ENCODE results near the gene SLC38A7.
A peak's percentile ranks its signal among the peaks of the same experiment; 100 is the strongest.

The SLC38A7 gene

DNA sequence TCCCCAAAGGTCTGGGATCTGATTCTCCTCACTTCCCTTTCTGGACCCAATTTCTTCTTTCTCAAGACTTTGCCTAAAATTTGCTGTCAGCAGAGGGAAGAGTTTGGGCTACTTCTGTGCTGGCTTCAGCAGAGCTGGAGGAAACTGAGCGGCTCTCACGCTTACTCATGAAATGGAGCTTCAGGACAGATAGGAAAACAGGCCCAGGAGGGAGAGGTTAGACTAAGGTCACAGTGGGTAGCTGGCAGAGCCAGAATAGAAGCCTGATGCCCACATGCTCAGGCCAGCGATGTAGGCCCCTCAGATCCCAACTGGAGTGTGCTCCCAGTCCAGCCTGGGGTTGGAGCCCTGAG, 593 bp downstream of the SLC38A7 start:
- H3K4me2 ChIP-seq (ENCODE audit: low read length), result peak overlapping the region; percentile 75
- H3K4me1 ChIP-seq (ENCODE audit: control insufficient read depth, low read length), result peaks cover 10% of the 10 kb centered on the region
- no peaks in the 10 kb centered on the region for H3K79me2 ChIP-seq (ENCODE audit: control insufficient read depth, low read length)
- H3K27ac ChIP-seq (ENCODE audit: low read depth, low read length), result no peak overlapping the region
- no peaks in the 10 kb centered on the region for H3F3A ChIP-seq (ENCODE audit: control insufficient read depth, insufficient read depth)
- H4K20me1 ChIP-seq (ENCODE audit: control insufficient read depth, insufficient read depth, low read depth, low read length), result no peaks in the 10 kb centered on the region
- no peaks in the 10 kb centered on the region for H3K27me3 ChIP-seq (ENCODE audit: control insufficient read depth, low read length)
- no peaks in the 10 kb centered on the region for H3K9me2 ChIP-seq (replicated peaks; ENCODE audit: control insufficient read depth, low read length)
- peak overlapping the region; percentile 81 for H3K4me3 ChIP-seq (ENCODE audit: low read length)
- H3K36me3 ChIP-seq (ENCODE audit: control insufficient read depth, low read length), result no peaks in the 10 kb centered on the region
- no peaks in the 10 kb centered on the region for H3K9me3 ChIP-seq (ENCODE audit: control insufficient read depth, insufficient read depth, low read length)
- TF ChIP-seq EZH2phosphoT487 (IDR thresholded peaks at IDR 0.05; ENCODE audit: borderline replicate concordance, low read length), result no peak
- TF ChIP-seq, protein P1, sequence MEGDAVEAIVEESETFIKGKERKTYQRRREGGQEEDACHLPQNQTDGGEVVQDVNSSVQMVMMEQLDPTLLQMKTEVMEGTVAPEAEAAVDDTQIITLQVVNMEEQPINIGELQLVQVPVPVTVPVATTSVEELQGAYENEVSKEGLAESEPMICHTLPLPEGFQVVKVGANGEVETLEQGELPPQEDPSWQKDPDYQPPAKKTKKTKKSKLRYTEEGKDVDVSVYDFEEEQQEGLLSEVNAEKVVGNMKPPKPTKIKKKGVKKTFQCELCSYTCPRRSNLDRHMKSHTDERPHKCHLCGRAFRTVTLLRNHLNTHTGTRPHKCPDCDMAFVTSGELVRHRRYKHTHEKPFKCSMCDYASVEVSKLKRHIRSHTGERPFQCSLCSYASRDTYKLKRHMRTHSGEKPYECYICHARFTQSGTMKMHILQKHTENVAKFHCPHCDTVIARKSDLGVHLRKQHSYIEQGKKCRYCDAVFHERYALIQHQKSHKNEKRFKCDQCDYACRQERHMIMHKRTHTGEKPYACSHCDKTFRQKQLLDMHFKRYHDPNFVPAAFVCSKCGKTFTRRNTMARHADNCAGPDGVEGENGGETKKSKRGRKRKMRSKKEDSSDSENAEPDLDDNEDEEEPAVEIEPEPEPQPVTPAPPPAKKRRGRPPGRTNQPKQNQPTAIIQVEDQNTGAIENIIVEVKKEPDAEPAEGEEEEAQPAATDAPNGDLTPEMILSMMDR (IDR thresholded peaks at IDR 0.05; ENCODE audit: low read depth, low read length, poor library complexity, severe bottlenecking), result no peak

- H3K79me2 ChIP-seq (ENCODE audit: control insufficient read depth, low read length), result no peaks in the 10 kb centered on the region
- H3K9me2 ChIP-seq (replicated peaks; ENCODE audit: control insufficient read depth, low read length), result no peaks in the 10 kb centered on the region
- no peak for TF ChIP-seq EZH2phosphoT487 (IDR thresholded peaks at IDR 0.05; ENCODE audit: borderline replicate concordance, low read length)
- TF ChIP-seq, protein P1 (IDR thresholded peaks at IDR 0.05; ENCODE audit: low read depth, low read length, poor library complexity, severe bottlenecking), result no peak
- H3K9me3 ChIP-seq (ENCODE audit: control insufficient read depth, insufficient read depth, low read length), result no peaks in the 10 kb centered on the region
- peaks cover 8% of the 10 kb centered on the region for H3K4me1 ChIP-seq (ENCODE audit: control insufficient read depth, low read length)
- H4K20me1 ChIP-seq (ENCODE audit: control insufficient read depth, insufficient read depth, low read depth, low read length), result no peaks in the 10 kb centered on the region
- no peaks in the 10 kb centered on the region for H3F3A ChIP-seq (ENCODE audit: control insufficient read depth, insufficient read depth)
- H3K4me2 ChIP-seq (ENCODE audit: low read length), result no peak overlapping the region
- H3K27ac ChIP-seq (ENCODE audit: low read depth, low read length), result no peak overlapping the region
- no peaks in the 10 kb centered on the region for H3K27me3 ChIP-seq (ENCODE audit: control insufficient read depth, low read length)
- H3K4me3 ChIP-seq (ENCODE audit: low read length), result no peak overlapping the region
- no peaks in the 10 kb centered on the region for H3K36me3 ChIP-seq (ENCODE audit: control insufficient read depth, low read length)
Measured at GRCh38 chr16:58679763-58680162, 4.8 kb downstream of the SLC38A7 start.

- no peaks in the 10 kb centered on the region for H3K9me3 ChIP-seq (ENCODE audit: control insufficient read depth, insufficient read depth, low read length)
- peaks cover 1% of the 10 kb centered on the region for H3K4me1 ChIP-seq (ENCODE audit: control insufficient read depth, low read length)
- no peak overlapping the region for H3K4me2 ChIP-seq (ENCODE audit: low read length)
- no peaks in the 10 kb centered on the region for H3F3A ChIP-seq (ENCODE audit: control insufficient read depth, insufficient read depth)
- H3K27ac ChIP-seq (ENCODE audit: low read depth, low read length), result no peak overlapping the region
- no peaks in the 10 kb centered on the region for H3K9me2 ChIP-seq (replicated peaks; ENCODE audit: control insufficient read depth, low read length)
- no peak overlapping the region for H3K4me3 ChIP-seq (ENCODE audit: low read length)
- H3K79me2 ChIP-seq (ENCODE audit: control insufficient read depth, low read length), result no peaks in the 10 kb centered on the region
- H4K20me1 ChIP-seq (ENCODE audit: control insufficient read depth, insufficient read depth, low read depth, low read length), result no peaks in the 10 kb centered on the region
- TF ChIP-seq, protein P1 (IDR thresholded peaks at IDR 0.05; ENCODE audit: low read depth, low read length, poor library complexity, severe bottlenecking), result peak; percentile 41
- no peak for TF ChIP-seq EZH2phosphoT487 (IDR thresholded peaks at IDR 0.05; ENCODE audit: borderline replicate concordance, low read length)
- H3K27me3 ChIP-seq (ENCODE audit: control insufficient read depth, low read length), result no peaks in the 10 kb centered on the region
- no peaks in the 10 kb centered on the region for H3K36me3 ChIP-seq (ENCODE audit: control insufficient read depth, low read length)
Measured at GRCh38 chr16:58678716-58679115, 5.9 kb downstream of the SLC38A7 start.

DNA sequence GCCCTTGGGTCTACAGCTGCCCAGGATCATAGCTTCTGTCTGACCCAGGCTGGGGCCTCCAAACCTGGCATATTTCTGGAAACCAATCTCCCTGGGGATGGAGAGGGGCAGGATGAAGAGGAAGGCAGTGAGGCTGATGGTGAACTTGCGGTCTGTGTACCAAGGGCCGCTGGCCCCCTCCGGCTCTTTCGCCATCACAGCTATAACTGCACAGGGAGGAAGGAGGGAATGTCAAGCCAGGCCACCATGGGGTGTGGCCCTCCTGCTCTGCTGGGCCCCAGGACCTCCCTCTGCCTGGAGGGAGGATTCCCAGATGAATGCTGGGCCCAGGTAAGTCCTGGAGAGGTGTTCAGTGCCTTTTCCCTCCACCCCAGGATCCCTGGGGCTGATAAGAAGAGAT, 6.3 kb downstream of the SLC38A7 start:
- Histone ChIP-seq H3K9me2 (replicated peaks; ENCODE audit: control insufficient read depth, low read length) (no peaks in the 10 kb centered on the region), H3K4me2 (ENCODE audit: low read length) (no peak overlapping the region), H3K79me2 (ENCODE audit: control insufficient read depth, low read length) (no peaks in the 10 kb centered on the region), H3K4me1 (ENCODE audit: control insufficient read depth, low read length) (no peaks in the 10 kb centered on the region), H3K27ac (ENCODE audit: low read depth, low read length) (no peak overlapping the region), H3F3A (ENCODE audit: control insufficient read depth, insufficient read depth) (no peaks in the 10 kb centered on the region), H4K20me1 (ENCODE audit: control insufficient read depth, insufficient read depth, low read depth, low read length) (no peaks in the 10 kb centered on the region), H3K27me3 (ENCODE audit: control insufficient read depth, low read length) (no peaks in the 10 kb centered on the region), H3K9me3 (ENCODE audit: control insufficient read depth, insufficient read depth, low read length) (no peaks in the 10 kb centered on the region), H3K4me3 (ENCODE audit: low read length) (no peak overlapping the region), H3K36me3 (ENCODE audit: control insufficient read depth, low read length) (no peaks in the 10 kb centered on the region)
- no peak for TF ChIP-seq EZH2phosphoT487 (IDR thresholded peaks at IDR 0.05; ENCODE audit: borderline replicate concordance, low read length)
- TF ChIP-seq, protein P1 (IDR thresholded peaks at IDR 0.05; ENCODE audit: low read depth, low read length, poor library complexity, severe bottlenecking), result no peak
